ENCODE measurements around the gene SPNS2.

The SPNS2 gene

GRCh38 chr17:4551796-4552525, 53.3 kb downstream of the SPNS2 start:
- no peak for DNase-seq

GRCh38 chr17:4553669-4554068, 55.0 kb downstream of the SPNS2 start:
- no peak for DNase-seq

GRCh38 chr17:4554441-4554996, 55.8 kb downstream of the SPNS2 start:
- DNase-seq = no peak

GRCh38 chr17:4554997-4555799, 56.5 kb downstream of the SPNS2 start, which contains the start of gene MYBBP1A:
TSS of gene MYBBP1A (minus strand) at chr17:4555384. CDS start at chr17:4555324, 60 bp downstream.
- peak; percentile 80 for DNase-seq

- DNase-seq = no peak
Observed at GRCh38 chr17:4555873-4556759, 57.4 kb downstream of the SPNS2 start.

GRCh38 chr17:4556996-4557395, 58.3 kb downstream of the SPNS2 start:
- DNase-seq = no peak

GRCh38 chr17:4557626-4558346, 59.1 kb downstream of the SPNS2 start:
- DNase-seq = no peak

GRCh38 chr17:4558347-4558971, 59.8 kb downstream of the SPNS2 start:
- DNase-seq = no peak

GRCh38 chr17:4559139-4559791, 60.6 kb downstream of the SPNS2 start:
- no peak for DNase-seq

- no peak for DNase-seq
Observed at GRCh38 chr17:4559966-4560365, 61.3 kb downstream of the SPNS2 start.

- DNase-seq = no peak
Observed at GRCh38 chr17:4560421-4560820, 61.7 kb downstream of the SPNS2 start, which contains the start of gene GGT6. TSS of gene GGT6 (minus strand) at chr17:4560577. CDS start at chr17:4560521, 56 bp downstream.

GRCh38 chr17:4560837-4561256, 62.2 kb downstream of the SPNS2 start:
- DNase-seq = no peak

- DNase-seq = no peak
Observed at GRCh38 chr17:4562015-4562969, 63.6 kb downstream of the SPNS2 start.

GRCh38 chr17:4565209-4566141, 66.8 kb downstream of the SPNS2 start:
- DNase-seq = no peak

GRCh38 chr17:4566785-4567184, 68.1 kb downstream of the SPNS2 start:
- DNase-seq = no peak

- no peak for DNase-seq
Observed at GRCh38 chr17:4569591-4569990, 70.9 kb downstream of the SPNS2 start.

GRCh38 chr17:4572131-4572530, 73.5 kb downstream of the SPNS2 start:
- DNase-seq = no peak

GRCh38 chr17:4573115-4573514, 74.4 kb downstream of the SPNS2 start:
- DNase-seq = no peak

Data from GOT3 (cell line).